GM19372 (cell line): Measurements from ENCODE around the gene CFAP43.

Experiments used
- ATAC-seq: cut with Tn5 transposase; IDR thresholded peaks from one replicate; pipeline ENCODE4 v1.9.1; 2021; ENCODE audit warnings: mild to moderate bottlenecking, low read depth, moderate library complexity; ENCODE audit not compliant: unreplicated experiment

CFAP43 gene, protein sequence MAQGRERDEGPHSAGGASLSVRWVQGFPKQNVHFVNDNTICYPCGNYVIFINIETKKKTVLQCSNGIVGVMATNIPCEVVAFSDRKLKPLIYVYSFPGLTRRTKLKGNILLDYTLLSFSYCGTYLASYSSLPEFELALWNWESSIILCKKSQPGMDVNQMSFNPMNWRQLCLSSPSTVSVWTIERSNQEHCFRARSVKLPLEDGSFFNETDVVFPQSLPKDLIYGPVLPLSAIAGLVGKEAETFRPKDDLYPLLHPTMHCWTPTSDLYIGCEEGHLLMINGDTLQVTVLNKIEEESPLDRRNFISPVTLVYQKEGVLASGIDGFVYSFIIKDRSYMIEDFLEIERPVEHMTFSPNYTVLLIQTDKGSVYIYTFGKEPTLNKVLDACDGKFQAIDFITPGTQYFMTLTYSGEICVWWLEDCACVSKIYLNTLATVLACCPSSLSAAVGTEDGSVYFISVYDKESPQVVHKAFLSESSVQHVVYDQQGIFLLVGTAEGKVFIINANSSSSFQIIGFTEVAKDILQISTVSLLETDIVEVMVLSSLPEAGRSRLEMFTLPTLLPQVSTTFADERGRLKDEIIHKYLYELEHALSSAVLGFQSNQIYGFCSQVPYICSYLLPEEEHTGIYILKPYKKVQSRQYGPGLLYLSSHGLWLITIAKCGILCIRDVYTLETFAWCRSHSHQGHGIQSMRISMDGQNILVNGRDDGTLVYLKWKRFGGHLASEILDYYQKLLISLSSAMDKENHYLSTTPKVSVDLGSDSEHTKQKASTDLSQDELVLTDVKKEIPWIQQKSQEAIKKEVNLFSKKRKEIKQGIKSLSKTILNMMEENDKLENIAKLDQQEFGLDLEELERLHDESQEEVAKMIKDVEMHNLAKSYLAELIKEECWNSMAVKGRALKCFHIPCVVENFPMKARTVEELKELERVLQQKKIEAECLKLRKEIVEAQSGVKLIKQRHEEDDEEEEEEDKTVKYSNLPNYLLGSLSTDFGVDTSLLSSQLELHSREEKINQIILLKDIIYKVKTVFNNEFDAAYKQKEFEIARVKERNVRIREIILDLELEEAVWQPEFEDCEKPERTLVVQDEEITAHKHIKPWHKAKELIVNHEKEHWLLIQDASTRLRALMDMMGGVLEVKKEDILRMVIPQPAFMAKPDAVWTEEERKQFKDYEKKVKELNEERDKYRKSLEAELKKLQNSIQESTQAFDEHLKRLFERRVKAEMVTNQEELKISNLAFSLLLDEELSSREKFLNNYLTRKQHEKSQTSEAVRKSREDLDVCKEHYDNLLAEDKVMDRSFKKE (N-terminal part only)

DNA sequence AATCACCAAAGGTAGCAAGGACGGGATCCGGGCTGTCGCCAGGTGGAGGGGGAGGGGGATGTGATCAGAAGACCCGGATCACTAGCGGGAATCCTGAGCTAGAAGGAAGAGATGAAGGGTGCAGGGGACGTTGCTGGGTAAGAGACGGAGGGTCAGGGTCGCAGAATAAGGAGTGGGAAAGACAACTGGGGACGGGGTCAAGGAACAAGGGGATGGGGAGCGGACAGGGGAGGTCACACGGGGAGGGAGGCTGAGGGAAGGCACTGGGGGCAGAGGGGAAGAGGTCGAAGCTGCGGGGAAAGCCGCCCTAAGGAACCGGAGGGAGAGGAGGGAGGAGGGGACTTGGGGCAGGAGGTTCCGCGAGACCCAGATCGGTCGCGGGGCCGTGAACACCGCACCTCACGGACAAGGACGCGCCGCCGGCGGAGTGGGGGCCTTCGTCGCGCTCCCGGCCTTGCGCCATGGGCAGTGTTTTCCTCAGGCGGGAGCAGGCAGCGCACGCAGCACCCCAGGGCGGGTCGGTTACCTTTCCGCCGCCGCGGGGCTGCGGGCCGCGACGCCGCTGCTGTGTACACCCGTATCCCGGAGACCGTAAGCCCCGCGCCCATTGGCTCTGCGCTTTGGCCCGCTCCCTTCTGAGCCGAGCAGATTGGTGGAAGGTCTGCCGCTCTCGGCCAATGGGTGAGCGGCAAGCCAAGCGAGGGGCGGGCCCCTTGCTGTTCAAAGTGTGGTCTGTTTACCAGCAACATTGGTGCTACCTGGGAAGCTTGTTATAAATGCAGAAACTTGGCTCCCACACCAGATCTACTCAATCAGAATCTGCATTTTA, at the start of gene CFAP43:
Gene CFAP43, minus strand, starts transcription at position 581 of the 829 bp plus-strand sequence. Its CDS starts 118 bp downstream, at position 463.
- peak; percentile 100 for ATAC-seq

DNA sequence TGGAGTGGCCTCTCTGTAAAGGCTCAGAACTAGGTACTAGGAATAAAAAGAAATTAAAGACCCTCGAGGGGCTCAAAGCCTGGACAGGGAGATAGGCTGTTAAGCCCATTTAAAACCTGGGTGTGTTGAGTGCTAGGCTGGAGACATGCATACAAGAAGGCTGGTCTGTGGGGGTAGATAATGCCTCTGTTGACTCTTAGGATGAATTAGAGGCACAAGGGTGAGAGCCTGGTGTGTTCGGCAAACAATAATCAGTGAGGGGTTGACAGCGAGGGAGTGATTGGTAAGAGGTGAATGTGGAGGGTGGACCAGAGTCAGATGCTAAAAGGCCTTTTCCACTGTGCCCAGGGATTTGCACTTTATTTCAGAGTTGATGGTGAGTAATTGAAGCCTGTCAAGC, 49.5 kb upstream of the CFAP43 start:
- ATAC-seq, result no peak

DNA sequence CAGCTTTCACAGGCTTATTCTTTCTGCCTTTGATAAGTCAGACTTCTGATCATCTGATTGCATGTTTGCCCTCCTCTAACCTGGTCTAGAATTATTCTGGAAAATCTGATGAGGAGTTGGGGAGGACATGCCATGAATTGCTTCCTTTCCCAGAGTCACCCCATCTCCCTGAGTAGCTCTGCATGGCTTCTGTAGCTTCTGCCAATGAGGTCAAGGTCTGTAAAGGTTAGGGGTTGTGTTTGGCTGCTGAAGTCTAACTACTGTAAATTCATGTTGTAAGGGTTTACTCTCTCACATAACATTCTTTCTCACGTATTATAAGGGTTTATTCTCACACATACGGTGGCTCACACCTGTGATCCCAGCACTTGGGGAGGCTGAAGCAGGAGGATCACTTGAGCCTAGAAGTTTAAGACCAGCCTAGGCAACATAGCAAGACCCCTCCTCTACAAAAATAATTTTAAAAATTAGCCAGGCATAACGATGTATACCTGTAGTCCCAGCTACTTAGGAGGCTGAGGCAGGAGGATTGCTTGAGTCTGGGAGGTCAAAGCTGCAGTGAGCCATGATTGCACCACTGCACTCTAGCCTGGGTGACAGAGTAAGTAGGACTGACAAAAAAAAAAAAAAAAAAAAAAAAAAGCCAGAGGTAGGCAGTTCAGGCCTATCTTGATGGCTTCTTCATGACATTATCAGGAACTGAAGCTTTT, 47.5 kb upstream of the CFAP43 start:
- no peak for ATAC-seq

DNA sequence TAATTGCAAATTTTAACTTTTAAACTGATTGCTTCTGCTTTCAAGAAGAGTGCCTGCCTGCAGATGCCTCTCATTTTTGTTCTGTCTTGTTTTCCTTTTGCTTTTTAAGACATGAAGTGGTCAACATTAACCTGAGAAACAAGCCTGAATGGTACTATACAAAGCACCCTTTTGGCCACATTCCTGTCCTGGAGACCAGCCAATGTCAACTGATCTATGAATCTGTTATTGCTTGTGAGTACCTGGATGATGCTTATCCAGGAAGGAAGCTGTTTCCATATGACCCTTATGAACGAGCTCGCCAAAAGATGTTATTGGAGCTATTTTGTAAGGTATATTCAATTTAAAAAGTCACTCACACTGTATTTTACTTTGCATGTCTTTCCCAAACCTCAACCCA, 45.6 kb upstream of the CFAP43 start:
- no peak for ATAC-seq

DNA sequence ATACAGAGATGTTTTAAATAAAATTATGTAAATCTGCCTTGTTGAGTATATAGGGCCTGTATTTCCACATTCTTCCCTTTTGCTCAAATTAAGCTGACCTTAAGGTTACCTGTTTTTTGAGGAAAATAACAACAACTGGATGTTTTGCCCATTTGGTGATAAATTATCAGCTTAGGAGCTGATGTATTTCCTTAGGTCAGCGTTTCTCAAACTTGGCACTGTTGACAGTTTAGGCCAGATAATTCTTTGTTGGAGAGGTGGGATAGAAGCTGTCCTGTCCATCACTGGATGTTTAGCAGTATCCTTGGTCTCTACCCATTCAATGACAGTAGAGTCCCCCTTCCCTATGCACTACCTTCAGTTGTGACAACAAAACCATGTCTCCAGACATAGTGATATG, 44.0 kb upstream of the CFAP43 start:
- no peak for ATAC-seq

DNA sequence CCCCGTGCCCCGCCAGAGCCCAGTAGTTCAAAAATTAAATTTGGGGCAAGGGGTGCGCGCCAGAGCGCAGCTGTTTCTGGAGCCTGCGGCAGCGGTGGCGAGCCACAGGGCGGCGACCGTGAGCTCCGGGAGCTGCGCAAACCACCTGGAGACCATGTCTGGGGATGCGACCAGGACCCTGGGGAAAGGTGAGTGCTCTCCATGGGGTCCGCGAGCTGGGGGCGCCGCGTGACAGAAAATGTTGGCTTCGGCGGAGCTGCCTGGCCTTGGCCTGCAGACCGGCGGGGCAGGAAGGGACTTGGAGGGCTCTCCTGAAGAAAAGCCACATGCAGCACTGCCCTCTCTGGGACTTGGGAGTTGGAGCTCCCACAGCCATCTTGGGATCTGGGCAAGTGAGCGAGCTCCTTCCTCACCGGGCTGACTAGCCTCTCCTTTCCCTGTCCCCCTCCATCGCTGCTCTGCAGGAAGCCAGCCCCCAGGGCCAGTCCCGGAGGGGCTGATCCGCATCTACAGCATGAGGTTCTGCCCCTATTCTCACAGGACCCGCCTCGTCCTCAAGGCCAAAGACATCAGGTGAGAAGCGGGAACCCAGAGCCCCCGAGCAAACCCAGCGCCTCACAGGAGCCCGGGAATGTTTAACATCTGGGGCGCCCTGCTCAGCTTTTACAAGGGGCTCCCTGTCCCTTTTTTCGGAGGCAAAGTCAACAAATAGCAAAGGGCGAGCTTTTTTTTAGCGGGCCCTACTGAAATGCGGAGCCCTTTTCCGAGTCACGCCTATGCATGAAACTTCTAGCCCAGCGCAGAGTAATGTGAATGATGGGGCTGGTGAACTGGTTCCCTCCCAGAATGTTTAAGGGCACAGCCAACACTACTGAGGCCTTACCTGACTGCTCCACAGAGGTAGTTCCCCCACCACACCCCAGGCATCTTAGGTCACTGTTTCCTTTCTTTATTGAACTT, 42.9 kb upstream of the CFAP43 start:
- ATAC-seq, result no peak

DNA sequence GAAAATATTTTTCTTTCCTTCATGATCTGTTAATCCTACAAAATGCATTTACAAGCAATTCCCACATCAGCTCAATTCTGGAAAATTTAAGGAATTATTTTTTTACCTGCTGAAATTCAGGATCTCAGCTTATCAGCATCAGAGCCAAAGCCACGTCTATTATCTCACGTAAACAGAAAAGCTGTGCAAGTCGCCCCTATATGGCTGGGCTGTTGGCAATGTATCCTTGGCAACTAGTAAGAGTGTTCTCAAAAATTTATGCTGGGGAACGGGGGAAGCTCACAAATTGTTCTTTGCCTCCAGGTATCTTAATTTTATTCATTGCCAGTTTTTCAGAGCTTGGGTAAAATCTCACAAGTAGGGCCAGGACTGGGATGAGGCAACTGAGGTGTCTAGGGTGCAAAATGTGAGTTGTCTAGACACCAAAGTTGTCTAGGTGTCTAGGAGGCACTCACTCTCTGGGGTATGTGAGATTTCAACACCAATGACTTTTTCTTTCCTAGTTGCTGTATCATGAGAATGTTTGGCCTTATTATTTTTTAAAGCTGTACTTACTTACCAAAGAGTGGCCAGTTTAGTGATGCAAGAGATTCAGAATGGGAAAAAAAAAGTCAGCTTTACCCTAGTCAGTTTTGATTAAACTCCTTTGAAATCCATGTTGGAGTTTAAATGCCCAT, 41.9 kb upstream of the CFAP43 start:
- ATAC-seq, result no peak

DNA sequence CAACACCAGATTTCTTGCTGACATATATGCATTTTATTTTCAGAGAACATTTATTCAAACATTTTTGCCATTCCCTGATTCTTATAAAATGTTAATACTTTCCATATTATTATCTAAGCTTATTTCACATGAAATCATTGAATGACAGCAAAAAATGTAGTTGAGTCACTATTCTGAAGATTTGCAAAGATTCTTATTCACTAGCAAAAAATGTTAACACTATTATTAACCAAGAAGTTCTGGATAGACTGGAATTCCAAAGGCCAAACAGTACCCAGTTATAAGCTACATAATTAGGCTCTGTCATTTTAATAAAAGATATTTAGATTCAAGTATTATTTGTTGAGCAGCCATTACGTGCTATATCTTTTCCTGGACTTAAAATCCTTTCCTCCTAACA, 41.1 kb upstream of the CFAP43 start:
- ATAC-seq, result no peak

DNA sequence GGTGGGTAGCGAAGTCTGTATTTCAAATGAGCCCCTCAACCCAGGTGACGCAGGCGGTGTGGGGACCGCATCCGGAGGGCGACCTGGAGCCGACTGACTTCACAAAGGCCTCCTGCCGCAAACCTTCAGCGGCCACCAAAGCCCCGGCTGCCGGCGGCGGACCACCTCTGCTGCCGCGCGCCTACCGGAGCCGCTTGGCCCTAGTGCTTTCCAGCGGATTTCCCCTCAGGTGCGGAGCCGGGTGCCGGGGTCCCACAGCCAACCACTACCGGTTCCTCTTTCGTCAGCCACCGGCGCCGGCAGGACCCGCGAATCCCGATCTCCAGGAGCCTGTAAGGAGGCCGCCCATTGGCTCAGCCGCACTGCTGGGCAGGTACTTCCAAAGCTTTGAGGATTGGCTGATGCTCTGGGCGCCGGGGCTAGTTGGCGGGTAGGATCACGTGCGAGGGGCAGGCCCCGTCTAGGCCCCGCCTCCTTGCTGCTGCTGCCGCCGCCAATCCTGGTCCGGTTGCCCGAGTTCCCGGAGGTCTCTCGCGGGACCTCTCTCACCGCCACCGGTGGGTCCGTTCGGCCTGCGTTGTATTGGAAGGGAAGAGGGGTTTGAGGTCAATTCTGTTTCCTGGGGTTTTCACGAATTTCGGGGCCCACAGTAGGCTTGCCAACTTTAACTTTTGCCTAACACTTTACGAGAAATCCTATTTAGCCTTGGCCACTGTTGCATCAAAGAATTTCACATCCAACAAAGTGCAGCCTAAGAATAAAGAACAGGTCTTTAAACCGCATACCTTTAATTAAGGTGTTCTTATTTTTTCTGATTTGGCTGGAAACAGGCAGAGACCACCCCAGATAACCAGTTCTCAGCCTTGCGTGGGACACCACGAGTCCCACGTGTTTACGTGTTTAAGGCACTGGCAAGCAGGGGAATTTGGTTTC, 36.8 kb upstream of the CFAP43 start, which contains the start of gene GSTO2:
Gene GSTO2, plus strand, starts transcription at position 472 of the 933 bp plus-strand sequence. CDS start 5,732 bp downstream, outside the sequence.
- peak; percentile 99 for ATAC-seq

DNA sequence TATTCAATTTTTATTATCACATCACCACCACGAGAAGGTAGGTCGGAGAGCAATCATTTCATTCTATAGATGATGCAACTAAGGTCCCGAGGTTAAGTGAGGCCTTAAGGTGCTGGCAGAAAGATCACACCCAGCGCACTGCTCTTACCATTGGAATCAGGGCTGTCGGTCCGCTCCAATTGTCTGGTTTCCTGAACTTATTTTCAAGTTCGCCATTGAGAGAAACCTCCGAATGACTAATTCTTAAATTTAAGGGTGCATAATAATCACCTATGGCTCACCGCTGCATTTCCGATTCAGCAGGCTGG, 36.2 kb upstream of the CFAP43 start:
- ATAC-seq, result no peak

DNA sequence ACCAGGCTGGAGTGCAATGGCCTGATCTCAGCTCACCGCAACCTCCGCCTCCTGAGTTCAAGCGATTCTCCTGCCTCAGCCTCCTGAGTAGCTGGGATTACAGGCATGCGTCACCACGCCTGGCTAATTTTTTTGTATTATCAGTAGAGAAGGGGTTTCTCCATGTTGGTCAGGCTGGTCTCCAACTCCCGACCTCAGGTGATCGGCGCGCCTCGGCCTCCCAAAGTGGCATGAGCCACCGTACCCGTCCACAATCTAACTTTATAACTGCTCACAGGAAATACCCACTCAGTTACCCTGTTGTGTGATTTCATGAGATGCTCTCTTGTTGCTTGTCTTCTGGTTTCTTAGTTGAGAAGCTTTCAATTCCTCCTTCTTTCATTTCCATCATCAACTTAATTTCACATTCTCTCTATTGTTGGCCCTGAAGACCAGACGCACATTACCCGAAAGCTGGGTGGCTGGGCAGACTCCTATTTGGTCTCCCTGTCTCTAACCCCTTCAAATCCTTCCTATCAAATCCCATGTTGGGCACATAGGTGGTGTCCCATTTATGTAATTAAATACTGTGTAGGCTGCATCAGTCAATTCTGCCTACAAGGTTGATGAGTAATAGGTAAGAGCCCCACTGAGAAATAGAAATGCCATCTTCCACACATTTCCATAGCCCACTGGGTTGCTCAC, 35.7 kb upstream of the CFAP43 start:
- ATAC-seq, result no peak

DNA sequence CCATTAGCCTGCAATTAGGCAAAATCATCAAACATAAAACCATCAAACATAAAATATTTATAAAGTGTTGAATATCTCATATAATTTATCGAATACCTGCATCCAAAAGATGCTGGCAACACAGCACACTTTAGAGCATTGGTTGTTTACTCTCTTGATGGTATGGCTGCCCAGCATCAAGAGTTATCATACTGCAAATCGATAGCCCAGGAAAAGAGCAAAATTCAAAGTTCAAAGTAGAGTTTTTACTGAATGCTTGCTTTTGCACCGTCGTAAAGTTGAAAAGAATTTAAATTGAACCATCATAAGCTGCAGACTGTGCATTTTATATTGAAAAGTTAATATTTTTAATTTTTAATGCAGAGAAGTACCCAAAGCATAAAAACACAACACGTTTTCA, 32.6 kb upstream of the CFAP43 start:
- no peak for ATAC-seq

DNA sequence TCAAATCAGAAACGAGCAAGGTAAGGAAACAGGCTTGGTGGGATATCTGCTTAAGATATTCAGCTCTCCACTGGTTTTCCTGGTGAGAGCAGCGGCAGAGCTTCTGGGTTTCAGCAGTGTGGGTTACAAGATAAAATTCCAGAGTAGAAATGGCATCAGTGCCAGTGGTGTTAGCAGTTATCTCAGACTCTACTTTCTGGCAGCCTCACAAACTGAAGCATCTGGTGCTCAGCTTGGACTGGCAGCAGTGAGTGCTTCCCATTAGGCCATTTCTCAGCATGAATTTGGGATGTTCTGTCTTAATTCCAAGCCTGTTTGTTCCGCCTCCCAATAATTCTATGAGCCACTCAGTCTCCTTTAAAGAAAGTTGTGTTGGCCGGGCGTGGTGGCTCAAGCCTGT, 29.9 kb upstream of the CFAP43 start:
- ATAC-seq, result no peak

DNA sequence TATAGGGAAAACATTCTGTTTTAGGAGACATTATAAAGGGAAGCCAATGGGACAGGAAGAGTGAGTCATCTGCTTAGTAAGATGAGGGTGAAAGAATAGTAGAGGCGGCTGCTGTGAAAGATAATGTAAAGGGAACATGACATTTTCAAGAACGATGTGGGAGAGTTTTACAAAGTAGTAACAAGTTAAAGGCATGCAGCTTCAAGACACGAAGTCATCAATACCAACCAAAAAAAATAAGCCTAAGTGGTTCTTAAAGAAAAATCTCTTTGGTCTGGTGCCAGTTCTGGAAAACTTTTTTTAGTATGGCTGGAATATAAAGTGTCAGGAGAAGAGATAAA, 28.6 kb upstream of the CFAP43 start:
- no peak for ATAC-seq

DNA sequence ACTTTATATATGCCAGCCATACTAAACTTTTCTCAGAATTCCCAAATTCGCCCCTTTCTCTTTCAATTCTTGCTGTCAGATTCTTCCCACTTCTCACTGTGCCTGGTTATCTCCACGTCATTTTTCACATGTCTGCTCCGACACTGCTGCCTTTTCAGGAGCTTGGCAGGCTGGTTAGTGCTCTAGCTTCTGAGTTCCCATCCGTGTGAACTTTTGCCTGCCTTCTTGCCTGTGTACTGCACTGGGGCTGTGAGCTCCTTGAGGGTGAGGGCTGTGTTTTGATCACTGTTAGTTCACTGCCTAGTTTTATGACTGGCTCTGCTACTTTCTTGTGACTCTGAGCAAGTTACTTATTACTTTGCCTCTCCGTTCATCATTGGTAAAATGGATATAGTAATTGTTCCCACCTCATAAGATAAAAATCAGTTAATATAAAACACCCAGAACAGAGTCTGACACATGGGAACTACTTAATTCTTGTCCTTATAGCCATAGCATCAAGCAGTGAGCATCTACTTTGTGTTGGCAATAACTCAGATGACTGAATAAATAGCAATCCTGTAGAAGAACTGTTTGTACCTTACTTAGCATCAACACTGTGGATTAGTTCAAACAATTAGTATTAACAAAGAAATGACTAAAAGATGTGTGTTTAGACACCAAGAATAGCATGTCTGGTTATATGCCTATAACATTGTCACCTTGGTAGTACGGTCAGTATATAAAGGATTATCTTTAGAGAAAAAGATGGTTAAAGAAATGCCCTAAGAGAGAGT, 28.0 kb upstream of the CFAP43 start:
- no peak for ATAC-seq
